Suprapubic skin (tissue), 4 donors: Measurements from ENCODE around the gene NEURL1. TPM values are rescaled to one million over a fixed set of nuclear protein-coding genes. Genes with fewer than 3 reads are reported as not detected.

ENCODE experiments used
- DNase-seq, 2 donors: peaks; one replicate each; pipeline ENCODE4 v3.0.0-alpha.2; 2019; ENCODE audit warnings: low spot score in 2 of 2
- H3K27ac ChIP-seq: fragments of 200-600 bp; sonication (generic); one replicate; pipeline ENCODE4 v1.5.1; 2019
- H3K27me3 ChIP-seq: fragments of 200-600 bp; sonication (generic); one replicate; pipeline ENCODE4 v1.5.1; 2019
- H3K36me3 ChIP-seq: fragments of 200-600 bp; sonication (generic); one replicate; pipeline ENCODE4 v1.5.1; 2019
- H3K4me1 ChIP-seq: fragments of 200-600 bp; sonication (generic); one replicate; pipeline ENCODE4 v1.5.1; 2019
- H3K4me3 ChIP-seq: fragments of 200-600 bp; sonication (generic); one replicate; pipeline ENCODE4 v1.5.1; 2019; ENCODE audit warnings: mild to moderate bottlenecking
- H3K9me3 ChIP-seq: fragments of 200-600 bp; sonication (generic); one replicate; pipeline ENCODE4 v1.5.1; 2019
- CTCF ChIP-seq, 2 donors: fragments of 200-600 bp in 1 of 2; fragments of 450-650 bp in 1 of 2; sonication (generic) in 1 of 2; IDR thresholded peaks; one replicate each; pipeline ENCODE4 v1.5.1; 2016 to 2019; ENCODE audit warnings: antibody characterized with exemption in 2 of 2, mild to moderate bottlenecking in 1 of 2, moderate library complexity in 1 of 2
- EP300 ChIP-seq: sonication (generic); formaldehyde crosslinking; IDR thresholded peaks from one replicate; pipeline ENCODE4 v1.6.1; 2017; ENCODE audit warnings: antibody characterized with exemption
- POLR2A ChIP-seq, 2 donors: fragments of 450-650 bp; IDR thresholded peaks; one replicate each; pipeline ENCODE4 v1.6.1; 2017; ENCODE audit warnings: antibody characterized with exemption in 2 of 2, mild to moderate bottlenecking in 2 of 2, moderate library complexity in 2 of 2
- POLR2AphosphoS5 ChIP-seq, 3 donors: sonication (generic); formaldehyde crosslinking; IDR thresholded peaks; one replicate each; pipeline ENCODE4 v1.6.1; 2017; ENCODE audit warnings: antibody characterized with exemption in 3 of 3
- WGBS: methylation state at CpG from one replicate; pipeline ENCODE4 v1.1.5; 2018; 5-methylcytosine and 5-hydroxymethylcytosine counted together
- total RNA-seq, 4 donors: library from RNA; depleted of rRNA; stranded (reverse); fragments of >200 nt; gene quantifications; one replicate each; pipeline ENCODE4 v1.1.0, GENCODE V29; 2016

Gene NEURL1
- total RNA-seq, 4 donors from 2014 or later = 0.18 to 0.30 TPM; not detected in 2

GRCh38 chr10:103540722-103541121 is 47.2 kb downstream of the NEURL1 start:
- H3K36me3 ChIP-seq = no peaks in the 10 kb centered on the region
- TF ChIP-seq POLR2AphosphoS5 (IDR thresholded peaks at IDR 0.05) (no peak), CTCF (IDR thresholded peaks at IDR 0.05) (no peak), EP300 (no peak), POLR2A (IDR thresholded peaks at IDR 0.05) (no peak)
- H3K27me3 ChIP-seq = no peaks in the 10 kb centered on the region
- no peak overlapping the region for H3K27ac ChIP-seq
- 56% methylated on average over 4 of the region's 4 CpGs for WGBS
- peak; percentile 1 to 12 for DNase-seq
- H3K4me1 ChIP-seq = peaks cover 9% of the 10 kb centered on the region
- H3K4me3 ChIP-seq = no peak overlapping the region
- H3K9me3 ChIP-seq = no peaks in the 10 kb centered on the region

- Histone ChIP-seq H3K9me3 (no peaks in the 10 kb centered on the region), H3K36me3 (no peaks in the 10 kb centered on the region), H3K27ac (no peak overlapping the region), H3K4me1 (peaks cover 9% of the 10 kb centered on the region), H3K27me3 (no peaks in the 10 kb centered on the region), H3K4me3 (no peak overlapping the region)
- peak; percentile 26 to 28 for DNase-seq
- 100% methylated on average over 3 of the region's 3 CpGs for WGBS
- TF ChIP-seq POLR2A (IDR thresholded peaks at IDR 0.05) = no peak
- TF ChIP-seq CTCF (IDR thresholded peaks at IDR 0.05) = no peak
- no peak for TF ChIP-seq EP300
- no peak for TF ChIP-seq POLR2AphosphoS5 (IDR thresholded peaks at IDR 0.05)
Observed at GRCh38 chr10:103541616-103542015, 48.1 kb downstream of the NEURL1 start.

DNA sequence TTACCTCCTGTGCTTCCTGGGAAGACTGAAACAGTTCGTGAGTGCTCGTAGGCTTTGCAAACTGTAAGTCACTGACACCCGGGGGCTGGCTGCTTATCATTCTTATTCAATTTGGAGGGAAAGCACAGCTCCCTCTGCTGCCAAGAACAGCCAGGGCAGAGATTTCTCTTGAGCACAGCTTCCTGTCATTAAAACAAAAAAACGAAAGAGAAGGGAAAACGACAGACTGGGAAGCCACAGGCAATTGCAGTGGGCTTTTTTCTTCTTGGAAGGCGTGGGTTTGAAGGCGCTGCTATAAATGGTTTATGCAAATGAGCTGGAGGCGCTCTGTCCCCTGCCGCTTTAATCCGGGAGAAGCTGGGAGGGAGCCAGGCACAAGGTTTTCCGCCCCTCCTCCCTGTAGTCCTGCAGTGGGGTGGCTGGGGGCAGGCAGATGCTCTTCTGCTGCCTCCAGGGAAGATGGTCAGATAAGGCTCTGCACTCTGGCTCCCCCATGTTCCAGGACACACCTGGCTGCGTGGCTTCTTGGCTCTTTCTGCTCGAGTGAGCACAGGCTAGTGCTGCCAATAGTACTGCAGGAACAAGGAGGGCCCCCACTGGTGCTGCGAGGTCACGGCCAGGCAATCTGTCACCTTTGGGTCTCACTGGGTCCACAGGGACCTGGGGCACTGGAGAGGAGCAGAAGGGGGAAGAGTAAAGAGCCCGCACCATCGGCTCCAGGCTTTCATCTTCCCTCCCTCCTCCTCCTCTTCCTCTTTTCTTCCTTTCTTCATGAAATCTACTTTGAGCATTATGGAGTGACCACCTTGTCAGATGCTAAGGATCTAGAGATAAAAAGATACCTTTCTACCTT is 49.5 kb downstream of the NEURL1 start:
- DNase-seq = peak; percentile 53 to 58
- no peaks in the 10 kb centered on the region for H3K36me3 ChIP-seq
- no peaks in the 10 kb centered on the region for H3K9me3 ChIP-seq
- 10% methylated on average over 15 of the region's 17 CpGs for WGBS
- peaks cover 9% of the 10 kb centered on the region for H3K4me1 ChIP-seq
- H3K4me3 ChIP-seq = peak overlapping the region; percentile 33
- no peaks in the 10 kb centered on the region for H3K27me3 ChIP-seq
- no peak for TF ChIP-seq EP300
- no peak for TF ChIP-seq POLR2AphosphoS5 (IDR thresholded peaks at IDR 0.05)
- TF ChIP-seq CTCF (IDR thresholded peaks at IDR 0.05) = no peak
- TF ChIP-seq POLR2A (IDR thresholded peaks at IDR 0.05) = no peak
- H3K27ac ChIP-seq = no peak overlapping the region

DNA sequence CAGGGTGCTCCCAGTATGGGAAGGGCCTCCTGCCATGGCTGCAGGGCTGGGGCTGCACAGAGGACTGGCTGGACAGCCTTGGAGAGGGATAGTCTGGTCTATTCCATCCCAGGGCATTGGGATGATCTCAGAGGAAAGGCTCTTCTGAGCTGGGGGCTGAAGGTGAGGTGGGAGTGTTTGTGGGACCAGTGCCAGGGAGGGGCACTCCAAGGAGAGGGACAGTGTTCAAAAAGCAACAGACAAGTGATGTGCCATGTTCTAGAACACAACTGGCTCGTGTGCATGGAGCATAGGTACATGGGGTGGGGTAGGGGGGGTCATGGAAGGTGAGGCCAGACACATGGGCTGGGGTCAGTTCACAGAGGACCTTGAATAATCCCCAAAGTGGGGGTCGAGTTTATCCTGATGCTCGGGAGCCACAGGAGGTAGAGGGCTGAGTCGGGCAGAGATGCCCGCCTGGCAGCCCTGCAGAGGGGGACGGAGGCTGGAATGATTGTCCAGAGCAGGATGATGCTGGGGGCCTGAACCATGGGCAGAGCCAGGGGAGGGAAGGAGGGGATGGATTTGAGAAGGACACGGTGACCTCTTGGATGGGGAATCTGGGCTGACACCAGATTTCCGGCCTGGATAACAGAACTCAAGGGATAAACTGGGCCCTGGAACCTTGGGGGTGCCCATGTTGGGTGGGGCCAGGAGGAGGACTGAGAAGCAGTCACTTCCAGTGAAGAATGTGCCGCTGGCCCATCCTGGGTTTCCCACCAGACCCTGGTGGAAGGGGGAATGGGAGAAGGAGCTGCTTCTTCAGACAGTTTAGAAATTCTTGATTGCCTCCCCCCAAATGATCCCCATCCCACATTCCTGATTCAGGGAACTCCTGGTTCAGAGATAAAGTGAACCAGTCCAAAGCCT is 50.4 kb downstream of the NEURL1 start:
- peak; percentile 49 to 69 for DNase-seq
- Histone ChIP-seq H3K9me3 (no peaks in the 10 kb centered on the region), H3K27me3 (no peaks in the 10 kb centered on the region), H3K36me3 (no peaks in the 10 kb centered on the region), H3K4me1 (peaks cover 9% of the 10 kb centered on the region), H3K4me3 (no peak overlapping the region), H3K27ac (no peak overlapping the region)
- 92% methylated on average over 9 of the region's 9 CpGs for WGBS
- TF ChIP-seq POLR2AphosphoS5 (IDR thresholded peaks at IDR 0.05) (no peak), EP300 (no peak), CTCF (IDR thresholded peaks at IDR 0.05) (no peak), POLR2A (IDR thresholded peaks at IDR 0.05) (no peak)
